ENCODE data around the gene STIP1.

Gene STIP1

DNA sequence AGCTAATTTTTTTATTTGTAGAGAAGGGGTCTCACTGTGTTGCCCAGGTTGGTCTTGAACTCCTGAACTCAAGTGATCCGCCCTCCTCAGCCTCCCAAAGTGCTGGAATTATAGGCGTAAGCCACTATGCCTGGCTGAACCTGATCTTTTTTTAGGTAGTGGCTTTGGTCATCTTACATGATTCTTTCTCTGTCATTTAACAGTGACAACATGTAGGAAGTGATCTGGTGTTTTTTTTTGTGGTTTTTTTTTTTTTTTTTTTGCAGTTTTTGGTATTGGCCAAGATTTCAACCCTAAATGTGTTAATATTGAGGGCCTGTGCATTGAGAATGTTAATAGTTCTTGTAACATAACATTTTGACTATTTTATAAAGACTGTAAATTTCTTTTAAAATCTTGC, 12.5 kb downstream of the STIP1 start:
- no peak for DNase-seq (ENCODE audit: low read depth, low spot score)

DNA sequence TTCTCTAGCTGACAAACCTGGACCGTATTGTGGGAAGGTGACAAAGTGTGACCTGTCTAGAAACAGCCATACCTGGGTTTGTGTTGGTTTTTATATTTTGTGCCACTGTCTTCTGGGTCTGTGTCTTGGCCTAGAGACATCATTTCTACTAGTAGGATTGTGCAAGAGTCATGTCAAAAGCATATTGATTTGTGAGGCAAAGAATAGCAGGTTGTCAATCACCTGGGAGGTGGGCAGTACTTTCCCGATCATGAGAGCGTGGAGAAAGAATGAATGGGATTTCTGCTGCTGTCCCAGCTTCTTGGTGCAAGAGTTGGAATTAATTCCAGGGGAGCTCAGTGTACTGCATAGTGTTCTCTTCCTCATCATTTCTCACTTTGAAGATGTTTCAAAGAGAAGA, 15.6 kb downstream of the STIP1 start:
- DNase-seq (ENCODE audit: low read depth, low spot score), result no peak

DNA sequence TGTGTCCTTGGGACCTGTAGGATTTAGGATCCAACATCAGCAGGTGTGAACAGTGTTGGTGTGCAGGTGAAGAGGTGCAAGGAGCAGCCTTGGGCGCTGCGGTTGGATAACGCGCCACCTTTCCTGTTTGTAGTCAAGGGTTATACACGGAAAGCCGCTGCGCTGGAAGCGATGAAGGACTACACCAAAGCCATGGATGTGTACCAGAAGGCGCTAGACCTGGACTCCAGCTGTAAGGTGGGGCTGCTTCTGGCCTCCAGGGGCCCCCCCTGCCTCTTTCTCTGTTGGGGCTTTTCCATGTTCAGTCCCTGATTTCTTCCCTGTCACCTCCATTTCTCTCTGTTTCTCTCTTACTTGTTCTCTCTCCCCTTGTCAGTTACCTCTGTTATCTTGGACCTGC, 17.0 kb downstream of the STIP1 start:
- DNase-seq (ENCODE audit: low read depth, low spot score), result no peak

DNA sequence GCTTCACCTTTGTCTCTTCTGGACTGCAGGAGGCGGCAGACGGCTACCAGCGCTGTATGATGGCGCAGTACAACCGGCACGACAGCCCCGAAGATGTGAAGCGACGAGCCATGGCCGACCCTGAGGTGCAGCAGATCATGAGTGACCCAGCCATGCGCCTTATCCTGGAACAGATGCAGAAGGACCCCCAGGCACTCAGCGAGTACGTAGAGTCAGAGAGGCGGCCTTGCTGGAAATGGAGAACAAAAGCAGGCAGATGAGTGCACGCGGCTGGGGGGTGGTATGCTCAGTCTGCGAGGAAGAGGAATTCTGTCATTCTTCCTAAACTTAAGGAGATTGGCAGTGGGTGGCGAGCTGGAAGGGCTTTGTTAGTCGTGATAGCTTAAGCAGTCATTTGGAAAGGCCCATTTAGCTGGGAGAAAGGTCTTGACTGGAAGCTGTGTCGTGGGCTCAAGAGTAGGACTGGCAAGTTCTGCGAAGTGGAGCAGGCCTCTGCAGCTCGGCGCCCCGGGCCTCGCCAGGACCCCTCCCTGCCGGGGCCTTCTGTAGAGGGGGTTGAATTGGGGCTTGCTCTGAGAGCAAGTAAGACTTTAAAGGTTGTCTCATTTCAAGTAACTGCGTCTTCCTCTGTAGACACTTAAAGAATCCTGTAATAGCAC, 17.6 kb downstream of the STIP1 start:
- DNase-seq (ENCODE audit: low read depth, low spot score), result no peak

DNA sequence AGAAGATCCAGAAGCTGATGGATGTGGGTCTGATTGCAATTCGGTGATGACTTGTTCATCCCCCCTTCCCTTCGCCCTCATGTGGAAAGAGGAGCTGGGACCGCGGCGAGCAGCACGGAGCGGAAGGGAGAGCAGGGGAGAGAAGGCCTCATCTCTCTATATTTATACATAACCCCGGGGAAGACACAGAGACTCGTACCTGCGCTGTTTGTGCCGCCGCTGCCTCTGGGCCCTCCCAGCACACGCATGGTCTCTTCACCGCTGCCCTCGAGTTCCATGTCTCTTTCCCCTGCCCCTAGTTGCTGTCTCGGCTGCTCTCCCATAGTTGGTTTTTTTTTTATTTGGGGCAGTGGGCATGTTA, 18.1 kb downstream of the STIP1 start:
- DNase-seq (ENCODE audit: low read depth, low spot score), result no peak

DNA sequence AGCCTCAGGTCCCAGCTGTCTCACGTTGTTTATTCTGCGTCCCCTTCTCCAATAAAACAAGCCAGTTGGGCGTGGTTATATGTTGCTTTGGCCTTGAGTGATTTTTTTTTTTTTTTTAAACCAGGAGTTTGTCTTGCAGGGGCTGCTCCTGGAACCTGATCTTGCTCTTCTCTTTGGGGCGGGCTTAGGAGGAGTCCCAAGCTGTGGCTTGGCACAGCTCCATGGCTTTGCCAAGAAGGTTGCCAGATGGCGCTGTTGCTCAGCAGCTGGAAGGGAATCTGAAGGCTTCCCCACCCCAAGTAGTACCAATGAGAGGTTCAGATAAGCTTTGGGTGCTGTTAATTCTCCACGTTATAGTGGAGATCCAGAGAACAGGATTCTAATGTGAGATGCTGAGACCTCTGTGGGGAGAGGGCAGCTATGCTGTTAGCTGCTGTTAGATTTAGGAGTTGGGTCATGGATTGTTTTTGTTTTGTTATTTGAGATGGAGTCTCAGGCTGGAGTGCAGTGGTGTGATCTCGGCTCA, 18.6 kb downstream of the STIP1 start:
- DNase-seq (ENCODE audit: low read depth, low spot score), result peak; percentile 97

DNA sequence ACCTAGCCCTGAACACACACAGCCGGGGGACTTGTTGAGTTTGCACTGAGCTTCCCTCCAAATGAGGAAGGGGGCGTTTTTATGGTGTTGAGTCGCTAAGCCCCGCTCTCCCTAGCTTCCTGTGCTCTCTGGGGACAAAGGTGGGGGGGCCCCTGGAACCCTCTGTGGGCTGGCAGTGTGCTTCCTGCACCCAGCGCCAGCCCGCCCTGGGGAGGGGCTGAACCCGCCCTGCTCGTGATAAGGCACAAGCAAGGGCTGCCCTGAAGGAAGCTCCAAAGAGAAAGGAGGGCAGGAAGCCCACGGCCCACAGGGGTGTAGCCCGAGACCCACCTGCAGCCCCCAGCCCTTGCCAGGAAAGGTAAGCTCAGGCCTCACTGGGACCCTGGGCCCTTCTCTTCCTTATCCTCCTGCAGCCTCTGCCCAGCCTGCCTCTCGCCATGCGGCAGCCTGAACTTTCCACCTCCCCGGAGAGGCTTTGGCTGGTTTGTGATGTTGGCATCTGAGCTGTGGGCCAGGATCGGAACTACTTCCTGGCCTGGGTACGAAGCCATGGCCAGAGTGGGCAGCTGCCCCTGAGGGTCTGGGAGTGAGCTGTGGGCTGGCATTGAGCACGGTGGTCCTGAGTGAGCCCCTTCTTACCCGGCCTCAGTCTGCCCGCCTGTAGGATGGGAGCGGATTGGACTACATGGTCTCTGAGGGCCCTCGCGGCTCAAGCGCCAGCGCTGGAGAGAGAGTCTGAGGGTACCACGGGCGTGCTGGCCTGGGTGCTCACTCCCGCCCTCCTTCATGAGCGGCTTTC, 20.7 kb downstream of the STIP1 start, which contains the start of gene FERMT3:
TSS of gene FERMT3 (plus strand) at position 265 of the 799 bp plus-strand sequence. CDS start 644 bp downstream, outside the sequence.
- DNase-seq (ENCODE audit: low read depth, low spot score), result no peak

DNA sequence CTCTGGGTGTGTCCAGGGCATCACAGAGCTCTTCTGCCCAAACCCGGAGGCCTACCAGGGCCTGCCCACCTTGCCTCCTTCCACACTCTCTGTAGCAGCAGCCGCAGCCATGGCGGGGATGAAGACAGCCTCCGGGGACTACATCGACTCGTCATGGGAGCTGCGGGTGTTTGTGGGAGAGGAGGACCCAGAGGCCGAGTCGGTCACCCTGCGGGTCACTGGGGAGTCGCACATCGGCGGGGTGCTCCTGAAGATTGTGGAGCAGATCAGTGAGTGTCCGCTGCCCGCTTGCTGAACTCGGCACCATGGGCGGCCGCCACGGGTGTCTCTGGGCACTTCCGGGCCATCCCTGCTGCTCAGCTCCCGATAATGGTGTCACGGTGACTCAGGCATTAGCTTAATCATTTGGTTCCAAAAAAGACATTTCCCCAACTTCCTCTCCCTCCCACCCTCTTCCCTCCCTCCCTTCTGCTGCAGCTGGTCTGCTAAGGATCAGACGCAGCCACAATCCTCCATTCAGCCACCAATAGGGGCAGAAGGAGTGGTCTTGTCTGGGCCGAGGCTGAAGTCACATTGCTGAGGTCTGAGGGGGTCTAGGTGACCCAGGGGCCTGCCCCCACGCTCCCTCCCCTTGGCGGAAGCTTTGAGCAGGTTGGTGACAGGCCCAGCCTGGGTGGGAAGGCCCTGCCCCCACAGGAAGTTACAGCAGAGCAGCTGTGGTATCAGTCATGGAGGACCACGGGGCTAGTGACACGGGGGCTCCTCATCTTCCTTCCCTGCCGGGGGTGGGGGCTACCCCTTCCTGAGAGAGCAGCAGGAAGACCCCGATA, 21.5 kb downstream of the STIP1 start:
- DNase-seq (ENCODE audit: low read depth, low spot score), result peak; percentile 36

DNA sequence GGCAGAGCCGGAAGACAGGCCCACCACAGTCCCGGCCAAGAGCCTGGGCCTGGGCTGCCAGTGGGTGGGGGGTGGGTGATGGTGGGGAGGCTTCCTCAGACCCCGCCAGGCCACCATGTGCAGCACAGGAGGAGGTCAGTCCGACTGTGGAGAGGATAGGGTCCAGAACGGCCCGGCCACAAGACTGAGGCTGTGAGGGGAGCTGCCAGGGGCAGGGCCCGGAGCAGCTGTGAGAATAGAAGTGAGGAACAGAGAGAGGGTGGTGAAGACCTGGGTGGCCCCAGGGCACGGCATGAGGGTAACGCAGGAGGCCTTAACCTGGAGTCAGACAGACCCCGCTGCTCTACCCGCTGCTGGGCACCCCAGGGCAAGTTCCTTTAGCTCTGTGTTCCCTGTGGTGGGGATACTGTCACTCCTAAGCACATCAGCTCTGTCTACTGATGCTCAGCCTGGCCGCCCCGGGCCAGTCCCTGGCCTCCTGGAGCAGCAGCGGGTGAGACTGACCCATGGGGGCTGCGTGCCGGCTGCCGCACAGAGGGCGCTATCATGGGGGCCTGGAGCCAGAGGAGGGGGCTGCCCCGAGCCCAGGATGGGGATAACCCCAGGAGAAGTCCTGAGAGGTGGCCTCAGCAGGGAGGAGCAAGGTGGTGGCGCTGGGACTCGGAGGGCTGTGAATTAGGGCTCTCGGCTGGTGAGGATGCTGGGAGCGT, 22.3 kb downstream of the STIP1 start:
- no peak for DNase-seq (ENCODE audit: low read depth, low spot score)

DNA sequence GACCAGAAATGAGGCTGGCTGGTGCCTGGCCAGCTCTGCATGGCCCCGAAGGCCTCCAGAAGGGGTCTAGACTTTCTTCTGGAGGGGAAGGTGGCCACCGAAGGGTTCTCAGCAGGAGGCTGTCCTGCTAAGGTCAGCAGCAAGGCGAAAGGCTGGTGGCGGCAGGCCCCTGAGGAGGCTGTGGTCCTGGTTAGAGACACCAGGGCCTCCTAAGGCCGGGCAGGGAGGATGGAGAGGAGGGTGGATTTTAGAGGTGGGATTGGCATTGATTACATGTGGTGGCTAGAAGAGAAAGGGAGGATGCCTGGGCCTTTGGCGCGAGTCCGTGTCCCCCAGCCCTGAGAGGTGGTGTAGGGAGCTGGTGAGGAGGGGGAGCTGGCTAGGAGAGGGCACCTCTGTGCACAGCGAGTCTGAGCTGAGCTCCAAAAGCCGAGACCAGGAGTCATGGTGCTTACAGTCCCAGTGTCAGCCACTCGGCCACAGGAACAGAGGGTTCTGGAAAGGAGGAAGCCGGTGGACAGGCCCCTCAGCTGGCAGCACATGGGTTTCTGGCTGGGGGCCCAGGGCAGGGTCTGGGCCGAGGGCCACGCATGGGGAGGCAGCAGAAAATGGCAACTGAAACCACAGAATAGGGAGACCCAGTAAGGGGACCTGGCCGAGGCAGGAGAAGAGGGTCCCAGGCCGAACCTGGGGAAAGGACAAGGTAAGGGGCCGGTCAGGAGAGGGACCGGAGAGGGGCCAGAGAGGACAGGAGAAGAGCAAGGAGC, 23.0 kb downstream of the STIP1 start:
- DNase-seq (ENCODE audit: low read depth, low spot score), result no peak

DNA sequence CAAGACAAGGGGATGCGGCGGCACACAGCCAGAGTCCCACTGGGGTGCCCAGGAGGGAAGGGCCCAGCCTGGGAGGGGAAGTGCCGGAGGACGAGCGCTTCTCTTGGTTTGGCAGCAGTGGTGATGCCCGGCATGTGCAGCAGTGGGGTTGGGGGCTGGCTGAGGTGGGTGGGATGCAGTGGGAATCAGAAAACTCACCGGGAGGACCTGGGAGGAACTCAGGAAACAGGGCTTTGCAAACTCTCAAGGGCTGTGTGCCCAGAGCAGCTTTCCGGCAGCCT, 23.5 kb downstream of the STIP1 start:
- no peak for DNase-seq (ENCODE audit: low read depth, low spot score)

DNA sequence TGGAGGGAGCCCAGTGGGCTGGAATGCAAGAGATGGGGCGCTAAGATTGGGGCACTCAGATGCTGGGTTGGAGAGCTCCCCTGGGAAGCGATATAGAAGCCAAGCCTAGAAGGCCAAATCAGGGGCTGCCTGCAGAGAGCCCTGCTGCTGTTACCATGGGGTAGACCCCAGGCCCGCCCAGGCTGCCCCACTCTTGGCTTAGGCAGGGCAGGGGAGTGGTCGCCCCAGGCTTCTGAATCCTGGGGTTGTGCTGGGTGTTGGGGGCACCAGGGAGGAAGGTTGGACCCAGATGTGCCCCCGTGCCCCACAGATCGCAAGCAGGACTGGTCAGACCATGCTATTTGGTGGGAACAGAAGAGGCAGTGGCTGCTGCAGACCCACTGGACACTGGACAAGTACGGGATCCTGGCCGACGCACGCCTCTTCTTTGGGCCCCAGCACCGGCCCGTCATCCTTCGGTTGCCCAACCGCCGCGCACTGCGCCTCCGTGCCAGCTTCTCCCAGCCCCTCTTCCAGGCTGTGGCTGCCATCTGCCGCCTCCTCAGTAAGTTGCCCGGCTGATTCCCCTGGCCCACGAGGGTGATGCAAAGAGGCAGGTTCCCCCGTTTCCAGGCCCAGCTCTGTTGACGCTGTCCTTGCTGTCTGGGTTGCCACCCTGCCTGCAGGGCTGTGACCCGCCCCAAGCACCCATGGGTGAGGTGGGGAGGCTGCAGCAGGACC, 24.5 kb downstream of the STIP1 start:
- no peak for DNase-seq (ENCODE audit: low read depth, low spot score)

DNA sequence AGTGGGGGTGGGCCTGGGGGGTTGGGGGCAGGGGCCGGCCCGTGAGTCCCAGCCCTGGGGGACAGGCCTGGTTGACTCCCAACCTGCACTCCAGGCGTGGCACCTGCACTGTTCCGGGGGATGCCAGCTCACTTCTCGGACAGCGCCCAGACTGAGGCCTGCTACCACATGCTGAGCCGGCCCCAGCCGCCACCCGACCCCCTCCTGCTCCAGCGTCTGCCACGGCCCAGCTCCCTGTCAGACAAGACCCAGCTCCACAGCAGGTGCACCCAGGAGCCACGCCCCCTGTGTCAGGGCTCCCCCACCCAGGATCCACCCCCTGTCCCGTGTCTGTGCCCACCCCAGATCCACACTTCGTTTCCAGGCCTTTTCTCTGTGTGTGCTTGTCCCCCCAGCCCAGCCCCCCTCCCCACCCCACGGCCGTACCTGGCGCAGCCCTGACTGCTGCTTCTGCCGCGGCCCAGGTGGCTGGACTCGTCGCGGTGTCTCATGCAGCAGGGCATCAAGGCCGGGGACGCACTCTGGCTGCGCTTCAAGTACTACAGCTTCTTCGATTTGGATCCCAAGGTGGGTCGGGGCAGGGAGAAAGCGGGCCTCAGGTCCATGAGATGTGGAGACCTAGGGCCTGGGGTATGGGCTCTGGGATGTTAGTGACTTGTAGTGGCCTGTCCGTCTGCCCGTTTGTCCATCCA, 25.4 kb downstream of the STIP1 start:
- no peak for DNase-seq (ENCODE audit: low read depth, low spot score)

DNA sequence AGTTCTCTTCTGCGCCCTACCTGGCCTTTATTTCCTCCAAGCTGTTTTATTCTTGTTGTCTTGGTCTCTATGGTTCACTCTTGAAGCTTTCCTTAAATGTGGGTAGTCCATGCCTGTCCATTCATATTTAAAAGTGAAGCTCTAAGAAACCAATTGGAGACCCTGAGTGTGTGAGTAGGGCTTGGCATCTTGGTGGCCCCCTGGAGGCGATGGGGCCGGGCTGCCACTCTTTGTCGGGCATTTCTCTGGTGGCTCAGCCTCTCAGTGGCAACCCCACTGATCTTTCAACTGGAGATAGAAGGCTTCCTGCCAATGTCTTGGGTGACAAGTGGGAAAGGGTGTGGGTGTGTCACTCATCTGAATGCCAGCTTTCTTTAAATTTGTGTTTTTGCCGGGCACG, 30.9 kb downstream of the STIP1 start:
- DNase-seq (ENCODE audit: low read depth, low spot score), result no peak

DNA sequence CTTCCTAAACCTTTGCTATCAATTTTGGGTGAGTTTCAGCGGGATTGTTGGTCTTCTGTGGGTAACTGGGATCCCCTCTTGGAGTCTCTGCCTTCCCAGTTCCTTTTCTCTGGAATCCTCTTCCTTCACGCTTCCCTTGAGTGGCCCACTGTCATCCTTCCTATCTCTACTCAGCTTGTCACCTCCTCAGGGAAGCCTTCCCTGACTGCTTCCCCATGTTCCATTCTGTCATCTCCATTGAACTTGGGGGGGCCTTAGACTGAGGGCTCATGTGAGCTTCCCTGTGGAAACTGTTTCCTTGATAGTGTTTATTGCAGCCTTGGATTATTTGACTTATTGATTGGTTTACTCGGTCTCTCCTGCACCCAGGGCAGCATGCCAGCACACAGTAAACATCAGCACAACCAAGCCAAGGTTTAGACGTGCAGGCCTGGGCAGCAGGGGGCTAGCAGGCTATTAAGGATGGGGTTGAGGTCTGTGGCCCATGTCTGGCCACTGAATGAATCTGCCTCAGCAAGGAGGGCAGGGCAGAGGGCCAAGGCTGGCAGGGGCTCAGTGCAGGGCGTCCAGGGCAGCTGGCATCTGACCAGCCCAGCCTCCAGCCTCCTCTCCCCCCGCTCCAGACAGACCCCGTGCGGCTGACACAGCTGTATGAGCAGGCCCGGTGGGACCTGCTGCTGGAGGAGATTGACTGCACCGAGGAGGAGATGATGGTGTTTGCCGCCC, 32.8 kb downstream of the STIP1 start:
- no peak for DNase-seq (ENCODE audit: low read depth, low spot score)

DNA sequence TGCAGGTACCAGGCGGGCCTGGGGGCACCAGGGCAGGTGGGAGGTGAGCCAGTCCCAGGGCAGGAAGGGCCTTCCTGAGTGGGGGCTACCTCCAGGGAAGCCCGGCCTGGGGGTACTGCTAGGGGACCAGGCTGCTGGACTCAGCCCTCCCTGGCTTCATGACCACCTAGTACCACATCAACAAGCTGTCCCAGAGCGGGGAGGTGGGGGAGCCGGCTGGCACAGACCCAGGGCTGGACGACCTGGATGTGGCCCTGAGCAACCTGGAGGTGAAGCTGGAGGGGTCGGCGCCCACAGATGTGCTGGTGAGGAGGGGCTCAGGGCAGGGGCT, 33.3 kb downstream of the STIP1 start:
- DNase-seq (ENCODE audit: low read depth, low spot score), result no peak

DNA sequence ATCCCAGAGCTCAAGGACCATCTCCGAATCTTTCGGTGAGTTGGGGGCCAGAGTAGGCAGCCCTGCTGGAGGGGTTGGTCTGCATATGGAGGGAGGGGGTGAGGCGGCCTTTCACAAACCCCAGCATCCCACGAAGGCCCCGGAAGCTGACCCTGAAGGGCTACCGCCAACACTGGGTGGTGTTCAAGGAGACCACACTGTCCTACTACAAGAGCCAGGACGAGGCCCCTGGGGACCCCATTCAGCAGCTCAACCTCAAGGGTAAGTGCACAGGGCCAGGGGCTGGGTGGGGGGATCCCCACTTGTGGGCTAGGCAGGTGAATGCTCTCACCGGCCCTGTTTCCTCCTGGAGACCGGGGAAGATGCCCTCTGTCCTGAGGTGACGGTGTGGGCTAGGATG, 33.8 kb downstream of the STIP1 start:
- DNase-seq (ENCODE audit: low read depth, low spot score), result no peak

DNA sequence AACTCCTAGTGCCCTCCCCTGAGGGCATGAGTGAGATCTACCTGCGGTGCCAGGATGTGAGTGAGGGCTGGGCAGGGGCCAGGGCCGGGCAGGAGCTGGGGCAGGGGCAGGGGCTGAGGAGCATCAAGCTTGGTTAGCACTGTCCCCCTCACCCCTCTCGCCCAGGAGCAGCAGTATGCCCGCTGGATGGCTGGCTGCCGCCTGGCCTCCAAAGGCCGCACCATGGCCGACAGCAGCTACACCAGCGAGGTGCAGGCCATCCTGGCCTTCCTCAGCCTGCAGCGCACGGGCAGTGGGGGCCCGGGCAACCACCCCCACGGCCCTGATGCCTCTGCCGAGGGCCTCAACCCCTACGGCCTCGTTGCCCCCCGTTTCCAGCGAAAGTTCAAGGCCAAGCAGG, 34.3 kb downstream of the STIP1 start:
- DNase-seq (ENCODE audit: low read depth, low spot score), result no peak

DNA sequence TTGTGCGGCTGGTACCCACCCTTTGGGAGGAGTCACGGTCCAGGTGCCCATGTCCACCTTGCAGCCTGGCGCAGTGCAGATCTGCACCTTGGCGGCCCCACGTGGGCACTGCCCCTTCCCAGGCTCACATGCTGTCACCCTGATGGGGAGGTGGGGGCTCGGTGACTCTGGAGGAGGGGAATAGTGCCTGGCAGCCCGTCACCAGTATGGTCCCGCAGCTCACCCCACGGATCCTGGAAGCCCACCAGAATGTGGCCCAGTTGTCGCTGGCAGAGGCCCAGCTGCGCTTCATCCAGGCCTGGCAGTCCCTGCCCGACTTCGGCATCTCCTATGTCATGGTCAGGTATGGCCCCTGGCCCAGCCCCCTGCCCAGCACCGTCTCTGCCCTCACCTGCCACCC, 34.8 kb downstream of the STIP1 start:
- no peak for DNase-seq (ENCODE audit: low read depth, low spot score)

Data from astrocyte of the hippocampus (primary cell).